Loucy (cell line): Measurements from ENCODE around the gene SPEM2.

Experiments
- H2AFZ ChIP-seq: fragments of 200-600 bp; sonication (generic); 2 replicates; pipeline ENCODE4 v1.6.0; 2016; ENCODE audit warnings: antibody characterized with exemption, mild to moderate bottlenecking, low read length, moderate library complexity
- H3F3A ChIP-seq: fragments of 200-600 bp; 2 replicates; pipeline ENCODE4 v1.6.0; 2016; ENCODE audit warnings: antibody characterized with exemption, low read depth, mild to moderate bottlenecking
- H3K27me3 ChIP-seq: fragments of 200-600 bp; sonication (generic); 2 replicates; pipeline ENCODE4 v1.6.1; 2014; ENCODE audit warnings: low read length, mild to moderate bottlenecking; ENCODE audit not compliant: insufficient read depth, poor library complexity, severe bottlenecking
- H3K36me3 ChIP-seq: fragments of 200-600 bp; sonication (generic); 2 replicates; pipeline ENCODE4 v1.6.1; 2016; ENCODE audit warnings: low read length; ENCODE audit not compliant: insufficient read depth
- H3K4me1 ChIP-seq: fragments of 200-600 bp; sonication (generic); 2 replicates; pipeline ENCODE4 v1.5.1; 2014; ENCODE audit warnings: low read length, mild to moderate bottlenecking; ENCODE audit not compliant: insufficient read depth, poor library complexity, severe bottlenecking
- H3K4me2 ChIP-seq: fragments of 200-600 bp; sonication (generic); 2 replicates; pipeline ENCODE4 v1.6.0; 2014; ENCODE audit warnings: antibody characterized with exemption, low read length, low read depth, mild to moderate bottlenecking; ENCODE audit not compliant: poor library complexity, severe bottlenecking
- H3K4me3 ChIP-seq: fragments of 200-600 bp; sonication (generic); 2 replicates; pipeline ENCODE4 v1.5.1; 2014; ENCODE audit warnings: low read length, mild to moderate bottlenecking, mixed read lengths; ENCODE audit not compliant: poor library complexity, severe bottlenecking
- H3K79me2 ChIP-seq: fragments of 200-600 bp; sonication (generic); 2 replicates; pipeline ENCODE4 v1.6.1; 2014; ENCODE audit warnings: low read length; ENCODE audit not compliant: insufficient read depth
- H3K9ac ChIP-seq: fragments of 200-600 bp; sonication (generic); 2 replicates; pipeline ENCODE4 v1.6.0; 2014; ENCODE audit warnings: mild to moderate bottlenecking, low read depth, low read length, moderate library complexity; ENCODE audit not compliant: poor library complexity, severe bottlenecking
- H3K9me2 ChIP-seq: fragments of 200-600 bp; sonication (generic); replicated peaks from 2 replicates; pipeline ENCODE4 v1.6.1; 2016; ENCODE audit warnings: low read depth, low read length, mixed read lengths
- H3K9me3 ChIP-seq: fragments of 200-600 bp; sonication (generic); 2 replicates; pipeline ENCODE4 v1.6.1; 2014; ENCODE audit warnings: mild to moderate bottlenecking, antibody characterized with exemption, low read length, low read depth; ENCODE audit not compliant: insufficient read depth
- H4K20me1 ChIP-seq: fragments of 200-600 bp; sonication (generic); 2 replicates; pipeline ENCODE4 v1.6.0; 2014; ENCODE audit warnings: antibody characterized with exemption, low read length, mild to moderate bottlenecking; ENCODE audit not compliant: insufficient read depth, poor library complexity, severe bottlenecking
- CTCF ChIP-seq: fragments of 200-600 bp; sonication (generic); conservative IDR thresholded peaks from 2 replicates; pipeline ENCODE4 v1.5.1; 2014; ENCODE audit warnings: mild to moderate bottlenecking, antibody characterized with exemption, low read length
- EZH2phosphoT487 ChIP-seq: fragments of 200-600 bp; IDR thresholded peaks from 2 replicates; pipeline ENCODE4 v1.6.1; 2018; ENCODE audit warnings: antibody characterized with exemption, mild to moderate bottlenecking, moderate library complexity, borderline replicate concordance

SPEM2 gene

GRCh38 chr17:7432296-7432695, 6.9 kb downstream of the SPEM2 start:
- Histone ChIP-seq H3K4me2 (no peak overlapping the region), H3F3A (no peaks in the 10 kb centered on the region), H3K9me3 (no peaks in the 10 kb centered on the region), H3K79me2 (peaks cover 16% of the 10 kb centered on the region; the same call in 1 of the 2 replicates), H3K36me3 (no peaks in the 10 kb centered on the region), H3K27me3 (no peaks in the 10 kb centered on the region), H3K4me3 (no peak overlapping the region), H3K9ac (no peak overlapping the region), H2AFZ (no peak overlapping the region), H4K20me1 (peaks cover 5% of the 10 kb centered on the region), H3K4me1 (peaks cover 6% of the 10 kb centered on the region), H3K9me2 (no peaks in the 10 kb centered on the region)
- TF ChIP-seq EZH2phosphoT487 (no peak), CTCF (no peak)

GRCh38 chr17:7435676-7436555, 10.5 kb downstream of the SPEM2 start:
- H3K79me2 ChIP-seq = peaks cover 43% of the 10 kb centered on the region; the same call in 1 of the 2 replicates
- H3K27me3 ChIP-seq = no peaks in the 10 kb centered on the region
- peak overlapping the region; percentile 77 for H3K9ac ChIP-seq
- no peaks in the 10 kb centered on the region; the same call in 1 of the 2 replicates for H3F3A ChIP-seq
- H3K4me1 ChIP-seq = peaks cover 27% of the 10 kb centered on the region
- H3K9me3 ChIP-seq = no peaks in the 10 kb centered on the region
- no peaks in the 10 kb centered on the region for H3K9me2 ChIP-seq
- H2AFZ ChIP-seq = peak overlapping the region; percentile 78
- peak overlapping the region; percentile 95 for H3K4me2 ChIP-seq
- H3K36me3 ChIP-seq = no peaks in the 10 kb centered on the region
- TF ChIP-seq EZH2phosphoT487 = no peak
- peak; percentile 56 for TF ChIP-seq CTCF
- peaks cover 13% of the 10 kb centered on the region for H4K20me1 ChIP-seq
- H3K4me3 ChIP-seq = peak overlapping the region; percentile 95

GRCh38 chr17:7436556-7437368, 11.3 kb downstream of the SPEM2 start:
- H3K9me2 ChIP-seq = no peaks in the 10 kb centered on the region
- no peaks in the 10 kb centered on the region; the same call in 1 of the 2 replicates for H3F3A ChIP-seq
- peaks cover 43% of the 10 kb centered on the region; the same call in 1 of the 2 replicates for H3K79me2 ChIP-seq
- H3K9me3 ChIP-seq = no peaks in the 10 kb centered on the region
- H2AFZ ChIP-seq = no peak overlapping the region
- H3K4me3 ChIP-seq = peak overlapping the region; percentile 95
- peaks cover 13% of the 10 kb centered on the region for H4K20me1 ChIP-seq
- no peaks in the 10 kb centered on the region for H3K27me3 ChIP-seq
- H3K9ac ChIP-seq = peak overlapping the region; percentile 77
- peaks cover 27% of the 10 kb centered on the region for H3K4me1 ChIP-seq
- TF ChIP-seq EZH2phosphoT487 = no peak
- TF ChIP-seq CTCF = no peak
- H3K36me3 ChIP-seq = no peaks in the 10 kb centered on the region
- peak overlapping the region; percentile 95 for H3K4me2 ChIP-seq
